RPMI8226 (cell line): ENCODE results near the gene NR2C2AP.
"Not testable (repeated sequence)": the region's sequence is repeated elsewhere in the genome, so short reads cannot be mapped to it uniquely, and the experiment has no call there.

Experiments used
- DNase-seq: peaks from one replicate; pipeline ENCODE4 v3.0.0-alpha.2; 2015

The NR2C2AP gene

GRCh38 chr19:19179548-19180441 lies 23.4 kb downstream of the NR2C2AP start:
- no peak for DNase-seq

GRCh38 chr19:19176950-19177349 lies 26.3 kb downstream of the NR2C2AP start:
- DNase-seq, result no peak

GRCh38 chr19:19173243-19173642 lies 30.0 kb downstream of the NR2C2AP start:
- not testable (repeated sequence) for DNase-seq

GRCh38 chr19:19171821-19172532 lies 31.2 kb downstream of the NR2C2AP start:
- no peak for DNase-seq

- DNase-seq, result no peak
Measured at GRCh38 chr19:19170873-19171672, 32.1 kb downstream of the NR2C2AP start.

- peak; percentile 94 for DNase-seq
Measured at GRCh38 chr19:19170053-19170872, 33.0 kb downstream of the NR2C2AP start, which contains the start of gene MEF2B. TSS of gene MEF2B (minus strand) at chr19:19170263. CDS start at chr19:19150735, 19,528 bp downstream.

- DNase-seq, result no peak
Measured at GRCh38 chr19:19169236-19170052, 33.8 kb downstream of the NR2C2AP start.

GRCh38 chr19:19167612-19168011 lies 35.6 kb downstream of the NR2C2AP start:
- DNase-seq, result no peak

GRCh38 chr19:19165396-19165795 lies 37.8 kb downstream of the NR2C2AP start:
- DNase-seq, result no peak

- DNase-seq, result no peak
Measured at GRCh38 chr19:19162495-19162894, 40.7 kb downstream of the NR2C2AP start.

GRCh38 chr19:19160461-19161035 lies 42.7 kb downstream of the NR2C2AP start:
- peak; percentile 44 for DNase-seq

GRCh38 chr19:19159534-19159933 lies 43.7 kb downstream of the NR2C2AP start:
- no peak for DNase-seq

GRCh38 chr19:19157808-19158207 lies 45.4 kb downstream of the NR2C2AP start:
- DNase-seq, result no peak

- no peak for DNase-seq
Measured at GRCh38 chr19:19155495-19156219, 47.6 kb downstream of the NR2C2AP start.

- no peak for DNase-seq
Measured at GRCh38 chr19:19154768-19155494, 48.3 kb downstream of the NR2C2AP start.

GRCh38 chr19:19152668-19153384 lies 50.4 kb downstream of the NR2C2AP start:
- DNase-seq, result no peak

- no peak for DNase-seq
Measured at GRCh38 chr19:19151418-19151817, 51.8 kb downstream of the NR2C2AP start.
